HepG2 (cell line): Measurements from ENCODE around the gene C1orf94. TPM values are rescaled to one million over a fixed set of nuclear protein-coding genes. Genes with fewer than 3 reads are reported as not detected.

Experiments
- ATAC-seq: fragments of 200-7000 bp; cut with Tn5 transposase; 3 replicates; pipeline ENCODE4 v1.9.1; 2020; ENCODE audit warnings: mild to moderate bottlenecking, moderate library complexity
- BruUV-seq: library from RNA; stranded (reverse); fragments of 400-500 nt; replicated peaks from 2 replicates; lab custom pipeline; 2021; lab: Mats Ljungman, UMichigan
- CTCF ChIA-PET: fragments of 300-600 bp; formaldehyde crosslinking; extraction: SDS; loops from one replicate; lab custom pipeline; 2021; ENCODE audit warnings: low total read pairs, inconsistent platforms, low intra/inter-chr PET ratio; lab: Yijun Ruan, JAX
- POLR2A ChIA-PET: fragments of 350-600 bp; sonication (Branson Sonifier 250); formaldehyde crosslinking; loops from one replicate; lab custom pipeline; 2020; ENCODE audit warnings: antibody characterized with exemption, inconsistent platforms; lab: Yijun Ruan, JAX
- DNase-seq: peaks from one replicate; pipeline ENCODE4 v3.0.0-alpha.2; 2015; ENCODE audit warnings: low spot score
- FAIRE-seq: peaks from 3 replicates; lab custom pipeline; 2011; peaks lifted over from hg19 to GRCh38; lab: Jason Lieb, UNC
- H2AFZ ChIP-seq: one replicate; pipeline ENCODE4 v1.6.1; 2011; ENCODE audit warnings: low read length, inconsistent platforms
- H3K27ac ChIP-seq: fragments of 300-600 bp; 3 replicates; pipeline ENCODE4 v1.8.0; 2011; ENCODE audit warnings: mixed run types, mild to moderate bottlenecking, mixed read lengths, low read length, inconsistent platforms; ENCODE audit not compliant: insufficient read depth; ENCODE audit errors: extremely low read length
- H3K27me3 ChIP-seq, 2 experiments: fragments of 200-600 bp in 1 of 2; 2 replicates in 1 of 2; 3 replicates in 1 of 2; pipeline versions ENCODE4 v1.6.0 to v1.8.0; 2011; ENCODE audit warnings: low read length in 2 of 2, mild to moderate bottlenecking in 2 of 2, moderate library complexity in 2 of 2, inconsistent platforms in 1 of 2; ENCODE audit not compliant: insufficient read depth in 2 of 2, control insufficient read depth in 1 of 2
- H3K36me3 ChIP-seq, 2 experiments: fragments of 200-600 bp in 1 of 2; replicated peaks in 1 of 2; 2 replicates in 1 of 2; 3 replicates in 1 of 2; pipeline versions ENCODE4 v1.5.1 to v1.8.0; 2011; ENCODE audit warnings: low read length in 2 of 2, inconsistent platforms in 1 of 2; ENCODE audit not compliant: insufficient read depth in 2 of 2, control insufficient read depth in 1 of 2
- H3K4me1 ChIP-seq: 2 replicates; pipeline ENCODE4 v1.5.1; 2012; ENCODE audit warnings: low read length, inconsistent platforms; ENCODE audit not compliant: insufficient read depth
- H3K4me2 ChIP-seq: 2 replicates; pipeline ENCODE4 v1.6.0; 2011; ENCODE audit warnings: low read depth, low read length, inconsistent platforms
- H3K4me3 ChIP-seq, 3 experiments: fragments of 200-600 bp in 1 of 3; sonication (generic), shearing (Covaris generic) in 1 of 3; replicated peaks in 1 of 3; 2 replicates each; pipeline ENCODE4 v1.5.1; 2011 to 2016; ENCODE audit warnings: low read length in 3 of 3, inconsistent platforms in 2 of 3, low read depth in 2 of 3, mild to moderate bottlenecking in 2 of 3, control low read depth in 1 of 3, mixed read lengths in 1 of 3; ENCODE audit not compliant: insufficient read depth in 1 of 3
- H3K79me2 ChIP-seq: one replicate; pipeline ENCODE4 v1.6.1; 2011; ENCODE audit warnings: low read length, inconsistent platforms; ENCODE audit not compliant: insufficient read depth
- H3K9ac ChIP-seq: 2 replicates; pipeline ENCODE4 v1.6.0; 2011; ENCODE audit warnings: mild to moderate bottlenecking, low read depth, low read length, inconsistent platforms; ENCODE audit not compliant: insufficient read depth
- H3K9me3 ChIP-seq: 2 replicates; pipeline ENCODE4 v1.5.1; 2012; ENCODE audit warnings: mild to moderate bottlenecking, low read length
- H4K20me1 ChIP-seq: 2 replicates; pipeline ENCODE4 v1.6.0; 2011; ENCODE audit warnings: inconsistent platforms, mild to moderate bottlenecking, low read length, moderate library complexity; ENCODE audit not compliant: insufficient read depth
- CREBL2 ChIP-seq: sonication (generic); formaldehyde crosslinking; IDR thresholded peaks from 2 replicates; pipeline ENCODE4 v1.8.1; 2023; ENCODE audit warnings: missing genetic modification reagents, mild to moderate bottlenecking, borderline replicate concordance
- E2F2 ChIP-seq: sonication (generic); formaldehyde crosslinking; IDR thresholded peaks from 2 replicates; pipeline ENCODE4 v1.4.0; 2020; ENCODE audit warnings: missing genetic modification reagents, borderline replicate concordance
- ELF1 ChIP-seq: sonication (generic); formaldehyde crosslinking; IDR thresholded peaks from 2 replicates; pipeline ENCODE4 v1.4.0; 2020; ENCODE audit warnings: missing genetic modification reagents
- GFI1 ChIP-seq: sonication (generic); formaldehyde crosslinking; IDR thresholded peaks from 2 replicates; pipeline ENCODE4 v1.5.0; 2020; ENCODE audit warnings: missing genetic modification reagents, mild to moderate bottlenecking, borderline replicate concordance
- GLI4 ChIP-seq: sonication (generic); formaldehyde crosslinking; IDR thresholded peaks from 2 replicates; pipeline ENCODE4 v1.5.1; 2020; ENCODE audit warnings: missing genetic modification reagents, mild to moderate bottlenecking, moderate library complexity, borderline replicate concordance
- KLF9 ChIP-seq: IDR thresholded peaks from 2 replicates; pipeline ENCODE4 v1.6.1; 2016; ENCODE audit warnings: low read depth
- NCOR1 ChIP-seq: fragments of 200-600 bp; sonication (generic); IDR thresholded peaks from 2 replicates; pipeline ENCODE4 v1.7.0; 2017; ENCODE audit warnings: antibody characterized with exemption, low read length, borderline replicate concordance
- PRPF4 ChIP-seq: fragments of 200-400 bp; formaldehyde crosslinking; IDR thresholded peaks from 2 replicates; pipeline ENCODE4 v1.6.1; 2016; ENCODE audit warnings: low read length, low read depth; ENCODE audit not compliant: poor library complexity, severe bottlenecking
- SOX6 ChIP-seq, 2 experiments: fragments of 450-650 bp in 1 of 2; sonication (generic) in 1 of 2; formaldehyde crosslinking in 1 of 2; IDR thresholded peaks; 2 replicates each; pipeline versions ENCODE4 v1.4.0 to v1.6.1; 2017 to 2020; ENCODE audit warnings: antibody characterized with exemption in 1 of 2, mild to moderate bottlenecking in 1 of 2, missing genetic modification reagents in 1 of 2
- ZBTB3 ChIP-seq: sonication (generic); formaldehyde crosslinking; IDR thresholded peaks from 2 replicates; pipeline ENCODE4 v1.4.0; 2020; ENCODE audit warnings: low read depth, mild to moderate bottlenecking, moderate library complexity, missing genetic modification reagents, borderline replicate concordance
- ZNF121 ChIP-seq: sonication (generic); formaldehyde crosslinking; IDR thresholded peaks from 2 replicates; pipeline ENCODE4 v1.5.0; 2020; ENCODE audit warnings: mild to moderate bottlenecking, missing genetic modification reagents
- ZNF276 ChIP-seq: sonication (generic); formaldehyde crosslinking; IDR thresholded peaks from 2 replicates; pipeline ENCODE4 v1.4.0; 2020; ENCODE audit warnings: mild to moderate bottlenecking, low read depth, missing genetic modification reagents
- ZNF317 ChIP-seq: sonication (generic); formaldehyde crosslinking; IDR thresholded peaks from 2 replicates; pipeline ENCODE4 v1.5.0; 2020; ENCODE audit warnings: mild to moderate bottlenecking, missing genetic modification reagents
- ZNF598 ChIP-seq: sonication (generic); formaldehyde crosslinking; IDR thresholded peaks from 2 replicates; pipeline ENCODE4 v1.5.1; 2020; ENCODE audit warnings: mild to moderate bottlenecking, missing genetic modification reagents, borderline replicate concordance
- ZNF720 ChIP-seq: sonication (generic); formaldehyde crosslinking; IDR thresholded peaks from 2 replicates; pipeline ENCODE4 v1.4.0; 2020; ENCODE audit warnings: missing genetic modification reagents
- ZNF839 ChIP-seq: sonication (generic); formaldehyde crosslinking; IDR thresholded peaks from 2 replicates; pipeline ENCODE4 v1.4.0; 2020; ENCODE audit warnings: missing genetic modification reagents, mild to moderate bottlenecking, borderline replicate concordance
- ZSCAN29 ChIP-seq: sonication (generic); formaldehyde crosslinking; conservative IDR thresholded peaks from 2 replicates; pipeline ENCODE4 v1.4.0; 2020; ENCODE audit warnings: mild to moderate bottlenecking, missing genetic modification reagents
- WGBS: methylation state at CpG from one replicate; pipeline ENCODE4 v1.1.6; 2017; ENCODE audit warnings: low lambda C conversion rate; 5-methylcytosine and 5-hydroxymethylcytosine counted together
- in situ Hi-C: cut with HindIII; loops from 2 replicates; pipeline ENCODE4 v1.10.0; 2017; ENCODE audit warnings: low pct_unique_long_range_greater_than_20kb; ENCODE audit not compliant: extremely low pct_ligation_motif_present
- intact Hi-C: fragments of 100-400 bp; cut with micrococcal nuclease; formaldehyde crosslinking; loops from one replicate; pipeline ENCODE4 v1.10.0; 2022; ENCODE audit not compliant: unreplicated experiment
- polyA plus RNA-seq, 8 experiments: library from polyadenylated mRNA; depleted of rRNA in 3 of 8; stranded (reverse) in 7 of 8; unstranded in 1 of 8; fragments of >200 nt; fragmentation: Illumina TruSeq in 4 of 8; extraction: Trizol in 4 of 8; gene quantifications; 2 replicates each; pipeline versions ENCODE4 v1.2.1 to v1.2.3, GENCODE V29; 2011 to 2016; ENCODE audit warnings: low read depth in 4 of 8, missing spikeins in 1 of 8, mixed read lengths in 1 of 8; ENCODE audit not compliant: insufficient read depth in 1 of 8
- total RNA-seq, 5 experiments: library from RNA; depleted of rRNA; stranded (reverse); fragments of >200 nt; fragmentation: Illumina TruSeq; extraction: Trizol; gene quantifications; 2 replicates each; pipeline ENCODE4 v1.2.3, GENCODE V29; 2016; ENCODE audit warnings: low read depth in 1 of 5
- TF ChIP-seq, protein P1 (sequence below): IDR thresholded peaks from 2 replicates; pipeline ENCODE4 v1.6.1; 2016; ENCODE audit warnings: missing biosample characterization, missing genetic modification reagents, low read depth

Gene C1orf94
- total and polyA plus RNA-seq, 2 of the 13 experiments (the other 11 are each of a cell fraction or from before 2014, with no cell fraction given): not detected

GRCh38 chr1:34212673-34213072 lies 36.0 kb downstream of the C1orf94 start (continued):
- TF ChIP-seq, protein P1, sequence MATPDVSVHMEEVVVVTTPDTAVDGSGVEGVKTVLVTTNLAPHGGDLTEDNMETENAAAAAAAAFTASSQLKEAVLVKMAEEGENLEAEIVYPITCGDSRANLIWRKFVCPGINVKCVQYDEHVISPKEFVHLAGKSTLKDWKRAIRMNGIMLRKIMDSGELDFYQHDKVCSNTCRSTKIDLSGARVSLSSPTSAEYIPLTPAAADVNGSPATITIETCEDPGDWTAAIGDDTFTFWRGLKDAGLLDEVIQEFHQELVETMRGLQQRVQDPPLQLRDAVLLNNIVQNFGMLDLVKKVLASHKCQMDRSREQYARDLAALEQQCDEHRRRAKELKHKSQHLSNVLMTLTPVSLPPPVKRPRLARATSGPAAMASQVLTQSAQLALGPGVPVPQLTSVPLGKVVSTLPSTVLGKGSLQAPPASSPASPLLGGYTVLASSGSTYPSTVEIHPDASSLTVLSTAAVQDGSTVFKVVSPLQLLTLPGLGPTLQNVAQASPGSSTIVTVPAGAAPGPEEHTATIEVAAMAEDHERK (CRISPR knock-in tag): no peak
- no peak for TF ChIP-seq PRPF4
- no peak for TF ChIP-seq ZNF598 (CRISPR knock-in tag)
- no peak for TF ChIP-seq GFI1

GRCh38 chr1:34213956-34214355 lies 37.2 kb downstream of the C1orf94 start:
- Histone ChIP-seq H3K9me3 (no peaks in the 10 kb centered on the region), H2AFZ (no peak overlapping the region), H4K20me1 (no peaks in the 10 kb centered on the region), H3K27me3 (no peaks in the 10 kb centered on the region), H3K79me2 (no peaks in the 10 kb centered on the region), H3K4me1 (no peaks in the 10 kb centered on the region), H3K4me2 (no peak overlapping the region), H3K36me3 (no peaks in the 10 kb centered on the region), H3K27ac (no peak overlapping the region), H3K4me3 (no peak overlapping the region), H3K9ac (no peak overlapping the region)
- in situ Hi-C loops: no loop called here
- 1% methylated on average over 3 of the region's 3 CpGs for WGBS
- intact Hi-C loops: no loop called here
- ChIA-PET POLR2A (no interaction called here), CTCF (no interaction called here)
- ATAC-seq (no peak), FAIRE-seq (no peak), DNase-seq (no peak)
- no TSS peak for BruUV-seq
- TF ChIP-seq ZSCAN29 (CRISPR knock-in tag) (no peak), GLI4 (CRISPR knock-in tag) (no peak), ZBTB3 (CRISPR knock-in tag) (no peak), ZNF317 (CRISPR knock-in tag) (no peak), SOX6 (IDR thresholded peaks at IDR 0.05) (no peak), SOX6 (CRISPR knock-in tag; IDR thresholded peaks at IDR 0.05) (no peak), ZNF839 (CRISPR knock-in tag) (no peak), ELF1 (no peak), ZNF276 (CRISPR knock-in tag) (no peak), KLF9 (CRISPR knock-in tag) (no peak), E2F2 (no peak), NCOR1 (no peak), ZNF720 (CRISPR knock-in tag) (no peak), ZNF121 (no peak), CREBL2 (CRISPR knock-in tag) (no peak)
